PC-3 (cell line): Measurements from ENCODE around the gene TRAF3. TPM values are rescaled to one million over a fixed set of nuclear protein-coding genes. Genes with fewer than 3 reads are reported as not detected.
A peak's percentile ranks its signal among the peaks of the same experiment; 100 is the strongest.

Source experiments
- ATAC-seq: fragments of 200-7000 bp; cut with Tn5 transposase; 2 replicates; pipeline ENCODE4 v1.9.1; 2020; ENCODE audit warnings: mild to moderate bottlenecking, moderate library complexity
- BruUV-seq: library from RNA; stranded (reverse); fragments of 400-500 nt; replicated peaks from 2 replicates; lab custom pipeline; 2021; lab: Mats Ljungman, UMichigan
- CTCF ChIA-PET: fragments of 300-600 bp; sonication (Branson Sonifier 250); formaldehyde crosslinking; loops from one replicate; lab custom pipeline; 2022; ENCODE audit warnings: antibody characterized with exemption; lab: Charles Lee
- POLR2A ChIA-PET: fragments of 300-600 bp; sonication (Branson Sonifier 250); formaldehyde crosslinking; loops from one replicate; lab custom pipeline; 2022; ENCODE audit warnings: antibody characterized with exemption; ENCODE audit not compliant: unreplicated experiment; lab: Charles Lee
- DNase-seq: peaks from one replicate; pipeline ENCODE4 v3.0.0-alpha.2; 2015
- H2AFZ ChIP-seq: fragments of 300-600 bp; sonication (generic); 2 replicates; pipeline ENCODE4 v1.6.0; 2016; ENCODE audit warnings: antibody characterized with exemption, low read length
- H3F3A ChIP-seq: fragments of 300-600 bp; sonication (generic); one replicate; pipeline ENCODE4 v1.6.0; 2017; ENCODE audit warnings: antibody characterized with exemption, low read length, control low read depth, mild to moderate bottlenecking; ENCODE audit not compliant: unreplicated experiment
- H3K27ac ChIP-seq: fragments of 300-600 bp; sonication (generic); 2 replicates; pipeline ENCODE4 v1.5.1; 2016; ENCODE audit warnings: mild to moderate bottlenecking, low read length
- H3K27me3 ChIP-seq: fragments of 300-600 bp; sonication (generic); 2 replicates; pipeline ENCODE4 v1.6.1; 2016; ENCODE audit warnings: low read length, mixed read lengths
- H3K36me3 ChIP-seq: fragments of 300-600 bp; sonication (generic); 2 replicates; pipeline ENCODE4 v1.6.1; 2016; ENCODE audit warnings: low read depth, mixed run types, low read length, mixed read lengths
- H3K4me1 ChIP-seq: fragments of 300-600 bp; sonication (generic); 2 replicates; pipeline ENCODE4 v1.5.1; 2016; ENCODE audit warnings: low read length; ENCODE audit not compliant: insufficient read depth
- H3K4me2 ChIP-seq: fragments of 300-600 bp; sonication (generic); 2 replicates; pipeline ENCODE4 v1.6.0; 2016; ENCODE audit warnings: low read length
- H3K4me3 ChIP-seq: fragments of 300-600 bp; sonication (generic); 2 replicates; pipeline ENCODE4 v1.5.1; 2016; ENCODE audit warnings: mild to moderate bottlenecking, low read length, mixed read lengths
- H3K79me2 ChIP-seq: fragments of 300-600 bp; sonication (generic); 2 replicates; pipeline ENCODE4 v1.6.1; 2017; ENCODE audit warnings: low read length, mixed read lengths
- H3K9ac ChIP-seq: fragments of 300-600 bp; sonication (generic); 2 replicates; pipeline ENCODE4 v1.6.0; 2016; ENCODE audit warnings: mild to moderate bottlenecking, low read length
- H3K9me2 ChIP-seq: fragments of 300-600 bp; sonication (generic); replicated peaks from 2 replicates; pipeline ENCODE4 v1.6.1; 2016; ENCODE audit warnings: mixed run types, low read length, mixed read lengths
- H3K9me3 ChIP-seq: fragments of 300-600 bp; sonication (generic); 2 replicates; pipeline ENCODE4 v1.6.1; 2016; ENCODE audit warnings: low read length, mixed read lengths
- H4K20me1 ChIP-seq: fragments of 300-600 bp; sonication (generic); 2 replicates; pipeline ENCODE4 v1.6.1; 2016; ENCODE audit warnings: low read length, mixed read lengths
- CTCF ChIP-seq: fragments of 300-600 bp; sonication (generic); conservative IDR thresholded peaks from 2 replicates; pipeline ENCODE4 v1.5.1; 2017; ENCODE audit warnings: antibody characterized with exemption, low read depth, mild to moderate bottlenecking, low read length
- EZH2 ChIP-seq: fragments of 300-600 bp; sonication (generic); IDR thresholded peaks from one replicate; pipeline ENCODE4 v1.6.1; 2017; ENCODE audit warnings: antibody characterized with exemption, mild to moderate bottlenecking, low read length; ENCODE audit not compliant: unreplicated experiment
- EZH2phosphoT487 ChIP-seq: fragments of 300-600 bp; sonication (generic); IDR thresholded peaks from 2 replicates; pipeline ENCODE4 v1.6.1; 2018; ENCODE audit warnings: mild to moderate bottlenecking, antibody characterized with exemption, low read length, borderline replicate concordance
- intact Hi-C: fragments of 100-400 bp; cut with micrococcal nuclease; formaldehyde crosslinking; loops from 2 replicates; pipeline ENCODE4 v1.9.0; 2023
- total RNA-seq: library from RNA; depleted of rRNA; stranded (reverse); fragments of >200 nt; gene quantifications from 2 replicates; pipeline ENCODE4 v1.2.3, GENCODE V29; 2014

Gene TRAF3
- total RNA-seq, 1 experiment from 2014 or later, result 19.4 TPM

GRCh38 chr14:102825307-102826095 is 48.3 kb downstream of the TRAF3 start:
- Histone ChIP-seq H3K4me3 (no peak overlapping the region), H3K4me2 (0 out of 2 replicates have a peak overlapping the region, but pooled peaks have one; percentile 11), H4K20me1 (no peaks in the 10 kb centered on the region), H3K9me3 (no peaks in the 10 kb centered on the region), H3K79me2 (peaks cover 83% of the 10 kb centered on the region), H3K9ac (no peak overlapping the region), H3K9me2 (no peaks in the 10 kb centered on the region), H3K27me3 (no peaks in the 10 kb centered on the region), H3K27ac (peak overlapping the region; percentile 65), H3K4me1 (peaks cover 23% of the 10 kb centered on the region), H3F3A (no peaks in the 10 kb centered on the region), H2AFZ (no peak overlapping the region), H3K36me3 (no peaks in the 10 kb centered on the region; the same call in 1 of the 2 replicates)
- ATAC-seq (no peak), DNase-seq (no peak)
- intact Hi-C loops, result no loop called here
- POLR2A ChIA-PET, result no interaction called here
- TF ChIP-seq EZH2 (no peak), CTCF (no peak), EZH2phosphoT487 (no peak)
- BruUV-seq, result no TSS peak
- CTCF ChIA-PET, result no interaction called here

GRCh38 chr14:102826161-102826560 is 48.9 kb downstream of the TRAF3 start:
- ATAC-seq (no peak), DNase-seq (no peak)
- Histone ChIP-seq H3K9me2 (no peaks in the 10 kb centered on the region), H3K36me3 (peaks cover 2% of the 10 kb centered on the region; the same call in 1 of the 2 replicates), H3K9ac (no peak overlapping the region), H3K79me2 (peaks cover 84% of the 10 kb centered on the region), H3K4me1 (peaks cover 23% of the 10 kb centered on the region), H3F3A (no peaks in the 10 kb centered on the region), H2AFZ (no peak overlapping the region), H3K9me3 (no peaks in the 10 kb centered on the region), H3K4me2 (no peak overlapping the region), H4K20me1 (no peaks in the 10 kb centered on the region), H3K27me3 (no peaks in the 10 kb centered on the region), H3K4me3 (no peak overlapping the region), H3K27ac (no peak overlapping the region)
- POLR2A ChIA-PET, result no interaction called here
- BruUV-seq, result no TSS peak
- CTCF ChIA-PET, result no interaction called here
- intact Hi-C loops, result no loop called here
- no peak for TF ChIP-seq EZH2
- TF ChIP-seq EZH2phosphoT487, result no peak
- TF ChIP-seq CTCF, result no peak
